ENCODE measurements around the gene HAPLN1.
"Not testable (repeated sequence)": the region's sequence is repeated elsewhere in the genome, so short reads cannot be mapped to it uniquely, and the experiment has no call there.

The HAPLN1 gene

DNA sequence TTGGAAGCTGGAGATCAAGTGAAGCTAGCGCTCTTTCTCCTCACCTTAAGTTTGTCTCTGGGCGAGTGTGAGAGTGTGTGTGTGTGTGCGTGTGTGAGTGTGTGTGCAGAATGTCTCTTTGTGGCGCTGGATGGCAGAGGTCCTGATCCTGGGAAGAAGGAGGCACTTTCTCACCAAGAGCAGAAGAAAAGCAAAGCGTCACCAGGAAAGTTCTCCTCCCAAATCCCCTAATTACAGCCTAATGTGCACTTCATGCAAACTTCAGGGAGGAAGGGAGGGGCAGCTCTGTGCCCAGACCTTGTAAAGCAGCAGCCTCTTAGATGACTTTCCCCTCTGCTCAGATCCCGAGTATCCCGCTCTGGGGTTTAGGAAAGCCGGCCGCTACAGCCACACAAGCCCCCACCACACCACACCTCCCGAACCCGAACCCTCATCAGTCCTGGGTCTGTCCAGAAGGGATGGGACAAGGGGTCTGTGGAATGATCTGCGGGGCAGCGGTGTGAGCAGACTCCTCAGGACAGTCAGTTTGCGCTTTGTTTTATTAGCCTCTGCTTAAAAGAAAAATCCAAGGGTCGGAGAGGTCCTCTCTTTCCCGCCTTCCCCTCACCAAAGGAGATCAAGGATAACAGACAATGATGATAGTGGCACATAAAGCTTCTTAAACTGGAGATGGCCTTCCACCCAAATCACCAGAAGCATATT is at the start of gene HAPLN1:
Gene HAPLN1 (minus strand): TSS at position 20 of the 702 bp plus-strand sequence. CDS start 47,332 bp downstream, outside the sequence.
- DNase-seq = no peak

DNA sequence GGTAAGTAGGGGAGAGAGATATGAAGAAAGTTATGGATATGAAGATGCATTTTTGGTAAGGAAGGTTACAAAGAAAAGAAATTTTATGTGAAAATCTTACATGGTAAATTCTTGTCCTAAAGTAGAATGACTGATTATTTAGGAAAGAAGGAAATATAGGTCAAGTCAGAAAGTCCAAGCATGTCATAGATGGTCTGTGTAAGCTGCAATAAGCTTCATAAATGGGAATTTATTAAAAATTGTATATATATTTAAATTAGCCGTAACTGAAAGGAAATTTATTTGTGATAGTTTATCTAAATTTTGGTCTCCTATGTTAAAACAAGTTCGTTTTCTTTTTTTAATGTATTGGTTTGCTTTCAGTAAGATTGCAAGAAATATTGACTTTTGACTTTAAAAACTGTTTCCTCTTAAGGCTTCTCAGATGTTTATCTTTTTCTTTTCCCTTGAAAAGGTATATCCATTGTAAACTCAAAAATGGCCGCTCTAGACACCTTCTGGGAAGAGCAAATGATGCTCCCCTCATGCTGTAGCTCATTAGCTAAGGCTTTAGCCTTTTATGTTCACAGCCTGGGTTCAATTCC is 46.8 kb upstream of the HAPLN1 start:
- DNase-seq = no peak

DNA sequence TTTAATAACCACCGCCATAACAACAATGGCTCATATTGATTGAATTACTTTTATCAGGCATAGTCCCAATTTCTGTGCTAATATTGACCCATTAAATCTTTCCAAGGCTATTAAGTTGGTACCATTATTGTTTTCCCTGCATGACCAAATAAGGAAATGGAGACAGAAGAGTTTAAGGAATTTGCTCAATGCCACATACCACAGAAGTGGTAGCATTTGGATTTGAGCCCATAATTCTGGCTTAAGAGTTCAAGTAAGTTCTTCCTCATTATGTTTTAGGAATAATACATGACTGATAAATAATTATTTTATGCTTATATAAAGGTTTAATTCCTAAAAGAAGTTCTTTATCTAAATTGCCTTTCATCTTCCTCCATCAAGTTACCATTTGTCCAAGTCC is 43.4 kb upstream of the HAPLN1 start:
- DNase-seq = no peak

DNA sequence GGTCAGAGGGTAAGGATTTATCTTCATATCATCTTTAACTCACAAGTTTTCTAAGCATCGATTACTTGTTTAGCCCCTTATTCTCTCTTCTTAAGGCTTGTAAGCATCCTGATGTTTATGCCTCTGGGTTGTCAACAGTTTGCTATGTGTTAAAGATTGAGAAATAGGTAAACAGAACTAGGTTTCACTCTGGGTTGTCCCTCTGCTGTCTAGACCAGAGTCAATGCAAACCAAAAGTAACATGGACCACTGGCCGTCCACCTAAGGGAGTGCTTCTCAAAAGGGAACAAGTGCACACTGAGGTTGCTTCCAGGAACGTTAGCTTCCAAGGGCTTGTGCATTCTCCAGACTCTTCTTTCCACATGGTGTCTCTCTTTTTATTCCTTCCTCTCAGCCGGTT is 39.9 kb upstream of the HAPLN1 start:
- DNase-seq = no peak

DNA sequence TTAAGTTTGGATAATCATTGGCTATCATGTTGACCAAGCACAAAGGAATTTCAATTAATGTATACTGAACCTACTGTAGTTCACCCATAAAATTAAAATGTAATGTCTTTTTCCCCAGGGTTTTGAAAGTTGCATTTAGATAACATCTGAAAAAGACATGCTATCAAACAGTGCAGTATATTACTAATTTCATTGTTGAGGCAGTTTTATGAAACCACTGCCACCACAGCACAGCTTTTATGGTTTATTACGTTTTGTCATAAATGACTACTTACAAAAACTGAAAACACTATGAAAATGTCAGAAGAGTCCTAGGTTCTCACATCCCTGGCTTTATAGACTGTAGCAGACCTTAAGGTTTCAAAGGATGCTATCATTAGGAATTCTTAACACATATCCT is 32.0 kb upstream of the HAPLN1 start:
- no peak for DNase-seq

DNA sequence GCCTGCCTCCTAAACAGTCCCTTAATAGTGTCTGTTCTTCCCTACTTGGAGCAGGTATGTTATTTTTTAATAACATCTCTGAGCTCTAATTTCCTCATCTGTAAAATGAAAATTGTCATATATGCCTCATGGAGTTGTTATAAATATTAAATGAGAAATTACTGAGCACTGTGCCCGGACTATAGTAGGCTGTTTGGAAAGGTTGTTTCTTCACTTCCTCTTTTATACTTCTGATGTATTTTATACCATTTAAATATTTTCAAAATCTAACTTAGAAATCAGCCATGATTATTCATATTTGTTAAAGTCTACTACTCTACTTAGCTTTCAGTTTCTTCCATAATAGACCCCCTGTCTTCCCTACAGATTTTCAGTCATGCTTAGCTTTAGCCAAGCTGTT is 30.5 kb upstream of the HAPLN1 start:
- no peak for DNase-seq

DNA sequence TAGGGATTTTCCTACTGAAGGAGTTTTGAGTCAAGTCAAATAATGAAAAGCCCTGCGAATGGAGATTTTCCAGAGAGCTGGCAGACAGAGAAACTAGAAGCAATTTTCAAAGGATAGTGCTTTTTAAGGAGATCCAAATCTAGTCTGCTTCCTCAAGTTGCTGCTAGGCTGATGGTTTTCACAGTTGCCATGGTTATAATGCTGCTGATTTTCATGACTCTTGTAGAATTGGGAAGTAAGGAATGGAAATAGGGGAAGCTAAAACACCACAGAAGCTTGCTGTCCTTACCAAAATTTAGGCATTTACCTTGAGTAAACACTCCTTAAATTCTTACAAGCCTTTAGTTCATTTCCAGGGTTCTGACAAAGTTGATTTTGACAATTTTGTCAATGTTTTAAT is 30.1 kb upstream of the HAPLN1 start:
- no peak for DNase-seq

DNA sequence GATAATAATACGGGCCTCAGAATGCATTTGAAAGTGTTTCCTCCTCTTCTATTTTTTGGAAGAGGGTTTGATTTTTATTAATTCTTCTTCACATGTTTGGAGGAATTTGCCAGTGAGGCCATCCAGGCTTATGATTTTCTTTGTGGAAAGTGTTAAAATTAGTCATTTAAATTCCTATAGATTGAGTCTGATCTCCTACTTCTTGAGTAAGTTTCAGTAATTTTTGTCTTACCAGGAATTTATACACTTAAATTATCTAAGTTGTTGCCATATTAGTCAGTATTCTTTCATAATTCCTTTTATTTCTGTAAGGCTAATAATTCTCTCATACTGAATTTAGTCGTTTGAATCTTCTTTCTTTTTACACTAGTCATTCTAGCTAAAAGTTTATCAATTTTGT is 25.2 kb upstream of the HAPLN1 start:
- DNase-seq = no peak

DNA sequence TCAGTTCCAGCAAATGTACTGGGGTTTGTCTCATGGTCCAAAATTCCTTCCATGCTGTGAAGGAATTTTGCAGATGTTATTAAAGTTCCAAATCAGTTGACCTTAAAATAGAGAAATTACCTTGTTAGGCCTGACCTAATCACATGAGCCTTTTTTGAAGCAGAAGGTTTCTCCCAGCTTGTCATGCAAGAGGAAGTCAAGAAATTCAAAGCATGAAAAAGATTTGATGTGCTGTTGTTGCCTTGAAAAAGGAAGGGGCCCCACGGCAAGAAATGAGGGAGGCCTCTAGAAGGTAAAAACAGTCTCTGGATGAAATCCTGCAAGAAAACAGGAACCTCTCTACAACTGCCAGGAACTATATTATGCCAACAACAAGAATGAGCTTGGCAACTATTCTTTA is 24.2 kb upstream of the HAPLN1 start:
- DNase-seq = no peak

DNA sequence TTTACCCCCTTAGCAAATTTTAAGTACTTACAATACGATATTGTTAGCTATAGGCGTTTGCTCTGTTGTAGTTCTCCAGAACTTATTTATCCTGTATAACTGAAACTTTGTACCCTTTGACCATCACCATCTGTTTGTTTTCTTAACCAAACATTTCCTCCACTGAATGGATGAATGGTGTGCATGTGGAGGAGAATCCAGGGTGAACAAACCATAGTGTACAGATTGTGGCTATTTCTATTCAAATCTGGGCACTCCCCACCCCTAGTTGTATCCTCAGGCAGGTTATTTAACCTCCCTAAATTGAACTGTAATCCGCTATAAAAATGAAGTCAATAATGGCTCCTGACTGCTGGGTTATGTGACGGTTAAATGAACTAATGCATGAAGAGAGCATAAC is 21.4 kb upstream of the HAPLN1 start:
- no peak for DNase-seq

DNA sequence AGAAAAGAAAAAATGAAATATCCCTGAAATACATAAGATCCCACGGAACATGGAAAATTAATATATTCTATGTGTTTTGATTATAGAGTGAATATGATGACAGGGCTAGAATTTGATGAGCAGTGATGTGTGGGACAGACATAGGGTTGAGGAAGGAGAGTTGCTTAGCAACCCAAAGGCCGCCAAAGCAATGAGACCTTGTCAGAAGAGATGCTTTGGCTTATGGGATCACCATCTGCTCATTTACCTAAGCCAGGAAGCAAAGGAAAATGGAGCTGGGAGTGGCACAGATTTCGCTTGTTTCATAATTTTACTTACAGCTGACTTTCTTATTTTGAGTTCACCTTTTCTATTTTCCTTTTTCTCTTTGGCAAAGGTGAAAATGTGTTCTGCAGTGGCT is 20.9 kb upstream of the HAPLN1 start:
- DNase-seq = no peak

DNA sequence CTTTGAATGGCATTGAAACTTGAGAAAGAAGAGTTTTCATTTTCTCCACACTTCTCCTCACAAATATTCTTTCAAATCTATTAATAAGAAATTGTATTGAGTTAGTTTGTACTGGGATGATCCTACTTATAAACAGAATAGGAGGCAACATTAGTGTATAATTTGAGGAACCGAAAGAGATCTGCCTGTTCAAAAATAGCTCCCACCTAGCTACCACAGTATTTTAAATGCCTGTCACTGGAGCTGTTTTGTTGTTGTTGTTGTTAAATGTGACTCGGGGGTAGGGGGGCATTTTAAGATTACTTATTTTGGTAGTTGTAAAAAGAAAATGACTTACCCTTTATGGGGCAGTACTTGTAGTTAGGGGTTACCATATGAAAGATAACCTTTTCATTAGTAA is 20.1 kb upstream of the HAPLN1 start:
- DNase-seq = no peak

DNA sequence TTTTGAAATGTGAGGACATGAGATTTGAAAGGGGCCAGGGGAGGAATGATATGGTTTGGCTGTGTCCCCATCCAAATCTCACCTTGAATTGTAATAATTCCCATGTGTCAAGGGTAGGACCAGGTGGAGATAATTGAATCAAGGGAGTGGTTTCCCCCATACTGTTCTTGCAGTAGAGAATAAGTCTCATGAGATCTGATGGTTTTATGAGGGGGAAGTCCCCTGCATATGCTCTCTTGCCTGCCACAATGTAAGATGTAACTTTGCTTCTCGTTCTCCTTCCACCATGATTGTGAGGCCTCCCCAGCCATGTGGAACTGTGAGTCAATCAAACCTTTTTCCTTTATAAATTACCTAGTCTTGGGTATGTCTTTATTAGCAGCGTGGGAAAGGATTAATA is 15.5 kb upstream of the HAPLN1 start:
- not testable (repeated sequence) for DNase-seq

DNA sequence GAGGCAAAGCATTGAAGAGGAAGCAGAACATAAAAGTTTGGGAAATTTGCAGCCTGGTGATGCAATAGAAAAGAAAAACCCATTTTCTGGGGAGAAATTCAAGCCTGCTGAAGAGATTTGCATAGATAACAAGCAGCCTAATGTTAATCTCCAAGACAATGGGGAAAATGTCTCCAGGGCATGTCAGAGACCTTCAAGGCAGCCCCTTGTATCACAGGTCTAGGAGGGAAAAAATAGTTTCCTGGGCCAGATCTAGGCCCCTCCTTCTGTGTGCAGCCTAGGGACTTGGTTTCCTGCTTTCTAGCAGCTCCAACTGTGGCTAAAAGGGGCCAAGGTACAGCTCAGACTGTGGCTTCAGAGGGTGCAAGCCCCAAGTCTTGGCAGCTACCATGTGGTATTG is 14.4 kb upstream of the HAPLN1 start:
- not testable (repeated sequence) for DNase-seq

DNA sequence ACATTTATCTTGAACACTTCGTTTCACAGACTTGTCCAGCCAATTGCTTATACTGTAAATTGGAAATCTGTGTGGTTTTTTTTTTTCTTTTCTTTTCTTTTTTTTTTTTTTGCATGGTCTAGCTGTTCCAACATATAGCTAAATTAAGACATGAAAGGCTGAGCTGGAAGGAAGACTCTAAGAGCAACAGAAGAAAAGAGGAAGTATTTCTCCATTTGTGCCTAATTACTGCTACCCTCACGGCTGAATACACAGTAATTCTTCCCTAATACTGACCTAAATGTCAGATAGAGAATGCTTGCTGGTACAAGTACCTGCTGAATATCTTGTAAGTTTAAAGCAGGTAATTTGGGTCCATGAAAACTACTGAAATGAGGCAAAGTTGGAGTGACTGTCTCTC is 11.0 kb upstream of the HAPLN1 start:
- no peak for DNase-seq

DNA sequence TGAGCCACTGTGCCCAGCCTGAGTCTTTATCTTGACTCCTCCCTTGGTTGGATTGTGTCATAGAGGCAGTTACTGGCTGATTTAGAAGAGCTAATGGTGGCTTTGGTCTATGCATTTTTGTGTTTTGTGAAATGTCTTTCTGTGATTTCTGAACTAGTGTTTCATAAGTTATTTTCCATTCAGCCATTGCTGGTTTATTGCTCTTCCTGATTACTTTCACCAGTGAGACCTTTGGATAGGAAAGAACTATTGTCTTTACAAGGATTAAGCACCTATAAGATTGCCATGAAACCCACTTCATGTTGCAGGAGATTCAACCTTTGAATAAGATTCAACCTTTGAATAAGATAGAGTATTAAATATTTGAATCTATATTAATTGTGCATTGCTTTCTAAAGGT is 8.7 kb upstream of the HAPLN1 start:
- no peak for DNase-seq

DNA sequence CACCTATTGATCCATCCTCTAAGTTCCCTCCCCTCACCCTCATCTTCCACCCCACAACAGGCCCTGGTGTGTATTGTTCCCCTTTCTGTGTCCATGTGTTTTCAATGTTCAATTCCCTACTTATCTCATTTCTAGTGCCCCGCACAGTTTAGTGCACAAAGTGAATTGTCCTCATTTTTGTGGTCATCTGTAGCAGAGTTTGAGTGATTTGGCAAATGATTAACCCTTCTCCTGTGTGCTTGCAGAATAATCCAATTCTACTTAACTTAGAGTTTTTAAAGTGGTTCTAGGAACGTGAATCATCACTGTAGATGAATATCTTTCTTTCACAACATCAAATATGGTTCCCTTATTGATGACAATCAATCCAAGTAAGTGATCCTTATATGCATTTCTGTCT is 6.3 kb upstream of the HAPLN1 start:
- no peak for DNase-seq

DNA sequence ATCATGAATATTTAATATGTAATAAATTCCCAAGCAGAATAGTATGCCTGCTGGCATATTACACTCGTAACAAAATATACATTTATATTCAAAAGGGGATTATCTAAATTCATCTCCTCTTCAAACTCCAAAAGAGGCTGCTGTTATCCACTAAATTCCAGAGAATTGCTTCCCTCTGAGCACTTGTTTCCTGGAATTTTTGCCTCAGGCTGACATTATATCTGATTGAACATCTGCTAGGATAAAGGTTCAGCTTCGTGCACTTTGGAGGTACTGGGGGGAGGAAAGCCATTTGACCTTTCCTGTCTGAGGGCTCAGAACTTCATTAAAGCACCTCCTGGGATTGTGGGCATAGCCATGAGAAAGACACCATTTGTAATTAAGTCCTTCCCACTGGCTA is 4.3 kb upstream of the HAPLN1 start:
- DNase-seq = no peak

DNA sequence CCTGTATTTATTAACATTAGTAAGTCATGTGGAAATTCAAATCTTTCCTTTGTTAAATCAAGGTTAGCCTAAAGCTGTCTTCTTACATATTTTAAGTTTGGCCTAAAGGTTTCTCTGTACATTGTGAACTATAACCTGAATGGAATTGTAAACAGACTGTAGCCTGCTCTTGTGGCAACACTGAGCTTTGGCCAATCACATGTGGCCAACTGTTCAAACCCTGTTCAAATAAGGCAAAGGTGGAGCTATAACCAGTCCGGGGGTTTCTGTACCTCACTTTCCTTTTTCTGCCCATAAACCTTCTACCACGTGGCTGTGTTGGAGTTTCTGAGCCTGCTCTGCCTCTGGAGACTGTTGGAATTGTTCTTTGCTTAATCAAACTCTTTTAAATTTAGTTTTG is 3.3 kb upstream of the HAPLN1 start:
- no peak for DNase-seq

DNA sequence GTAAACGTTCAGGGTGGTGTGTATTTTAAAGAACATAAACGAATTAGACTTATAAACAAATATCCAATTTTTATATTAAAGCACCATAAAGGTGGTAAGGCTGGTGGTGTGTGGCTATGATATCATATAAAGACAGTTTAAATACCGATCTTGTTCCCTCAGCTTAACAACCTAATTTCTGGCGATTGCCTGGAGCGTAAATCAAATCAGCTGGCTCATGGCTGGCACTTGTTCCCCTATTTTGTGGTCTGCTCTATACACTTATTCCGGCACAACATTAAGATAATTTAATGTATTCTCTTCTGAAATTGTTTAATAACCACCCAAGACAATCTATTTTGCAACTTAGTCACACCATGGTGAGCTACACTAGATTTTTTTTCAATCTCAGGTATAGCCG is 2.4 kb upstream of the HAPLN1 start:
- DNase-seq = no peak

DNA sequence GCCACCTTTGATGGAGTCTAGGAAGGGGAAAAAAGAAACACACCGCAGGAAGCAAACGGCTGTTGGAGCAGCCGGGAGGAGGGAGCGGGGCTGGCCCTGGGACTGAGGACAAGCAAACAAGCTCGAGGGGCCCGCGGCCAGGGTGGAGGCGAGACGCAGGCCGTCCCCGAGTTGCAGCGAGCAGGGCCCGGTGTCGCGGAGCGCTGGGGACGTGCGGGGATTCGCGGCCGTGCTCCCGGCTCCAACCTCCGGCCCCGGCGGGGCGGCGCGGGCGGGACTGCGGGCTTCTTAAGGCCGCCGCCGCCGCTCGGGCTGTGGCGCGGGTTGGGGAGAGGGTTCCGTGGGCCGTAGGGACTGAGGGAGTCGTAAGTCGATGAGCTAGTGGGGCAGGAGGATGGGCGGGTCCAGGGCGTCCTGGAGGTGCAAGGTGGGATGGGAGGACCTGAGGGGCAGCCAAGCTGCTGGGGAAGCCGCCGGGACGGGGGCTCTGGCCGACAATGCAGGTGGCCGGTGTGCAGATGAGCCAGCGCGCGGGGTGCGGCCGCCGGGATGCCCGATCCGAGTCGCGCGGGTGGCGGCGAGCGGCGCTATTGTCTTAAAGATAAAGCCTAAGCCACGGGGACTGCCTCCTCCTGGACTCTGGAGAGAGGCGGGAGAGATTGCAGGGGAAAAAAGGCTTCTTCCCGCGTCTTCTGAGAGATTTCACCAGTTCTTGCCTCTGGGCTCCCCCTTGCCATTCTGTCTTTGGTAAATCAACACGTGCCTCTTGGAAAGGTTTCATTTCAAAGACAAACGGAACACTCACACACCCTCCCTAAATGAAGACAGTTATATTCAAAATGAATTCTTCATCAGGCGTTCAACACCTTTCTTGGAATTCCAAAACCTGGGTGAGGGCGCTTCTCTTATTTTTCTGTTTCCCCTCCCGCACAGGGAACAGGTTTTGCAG is 1.6 kb upstream of the HAPLN1 start:
- no peak for DNase-seq

DNA sequence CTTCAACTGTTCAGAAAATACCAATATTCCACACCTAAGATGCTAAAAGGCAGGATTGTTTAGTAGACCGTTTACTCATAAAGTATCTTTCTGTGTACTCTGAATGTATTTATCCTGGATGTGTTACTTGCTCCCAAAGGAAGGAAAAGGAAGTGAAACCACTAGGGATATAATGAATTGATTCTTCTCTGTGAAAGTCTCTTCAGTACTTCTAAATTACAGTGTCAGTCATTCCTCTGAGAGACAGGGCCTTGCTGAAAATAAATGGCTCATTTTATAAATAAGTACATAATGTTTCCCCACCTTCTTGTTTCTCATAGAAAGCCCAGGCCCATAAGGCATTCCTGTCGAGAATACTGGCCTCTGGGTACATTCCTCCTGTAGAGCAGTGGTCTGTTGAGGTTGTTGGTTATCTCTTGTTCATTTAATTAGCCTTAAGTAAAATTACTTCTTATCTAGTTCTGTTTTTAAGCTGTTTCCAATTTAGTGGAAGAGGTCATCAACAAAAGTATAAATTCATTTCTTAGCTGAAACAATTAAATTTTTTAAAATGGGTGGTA is 1.6 kb downstream of the HAPLN1 start:
- DNase-seq = no peak

DNA sequence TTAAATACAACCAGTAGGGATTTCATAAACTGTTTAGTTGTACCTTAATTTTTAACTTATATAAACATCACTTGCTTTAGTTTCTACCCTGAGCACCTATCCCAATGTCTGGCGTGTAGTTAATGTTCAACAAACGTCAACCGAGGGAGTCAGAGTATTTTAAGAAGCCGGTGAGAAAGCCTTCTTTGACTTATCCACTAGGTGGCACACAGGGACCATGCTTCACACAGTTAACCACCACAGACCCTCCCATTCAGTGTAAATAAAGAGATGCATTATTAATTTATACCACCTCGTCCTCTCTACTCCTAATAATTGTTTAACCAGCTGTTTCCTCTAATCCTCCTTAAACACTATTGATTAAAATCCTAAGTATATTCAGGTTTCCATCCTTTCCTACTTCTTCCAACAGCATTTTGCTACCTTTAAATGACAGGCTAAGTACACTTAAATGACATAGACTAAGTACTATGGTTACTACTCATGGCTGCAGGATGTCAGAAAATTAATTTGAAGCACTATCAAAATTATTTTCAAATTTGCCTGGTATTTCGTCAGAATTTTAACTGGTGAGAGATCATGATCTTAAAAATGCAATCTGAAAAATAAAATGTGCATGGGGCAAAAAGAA is 2.3 kb downstream of the HAPLN1 start:
- peak; percentile 18 for DNase-seq

Measured in NCI-H1417 treated with DMSO at 0.1 percent for 48 hours (cell line).